Measurements from ENCODE around the gene ADGRB2. TPM values are rescaled to one million over a fixed set of nuclear protein-coding genes. Genes with fewer than 3 reads are reported as not detected.

ADGRB2 gene
- total RNA-seq, 1 experiment from 2014 or later: 10.9 TPM

DNA sequence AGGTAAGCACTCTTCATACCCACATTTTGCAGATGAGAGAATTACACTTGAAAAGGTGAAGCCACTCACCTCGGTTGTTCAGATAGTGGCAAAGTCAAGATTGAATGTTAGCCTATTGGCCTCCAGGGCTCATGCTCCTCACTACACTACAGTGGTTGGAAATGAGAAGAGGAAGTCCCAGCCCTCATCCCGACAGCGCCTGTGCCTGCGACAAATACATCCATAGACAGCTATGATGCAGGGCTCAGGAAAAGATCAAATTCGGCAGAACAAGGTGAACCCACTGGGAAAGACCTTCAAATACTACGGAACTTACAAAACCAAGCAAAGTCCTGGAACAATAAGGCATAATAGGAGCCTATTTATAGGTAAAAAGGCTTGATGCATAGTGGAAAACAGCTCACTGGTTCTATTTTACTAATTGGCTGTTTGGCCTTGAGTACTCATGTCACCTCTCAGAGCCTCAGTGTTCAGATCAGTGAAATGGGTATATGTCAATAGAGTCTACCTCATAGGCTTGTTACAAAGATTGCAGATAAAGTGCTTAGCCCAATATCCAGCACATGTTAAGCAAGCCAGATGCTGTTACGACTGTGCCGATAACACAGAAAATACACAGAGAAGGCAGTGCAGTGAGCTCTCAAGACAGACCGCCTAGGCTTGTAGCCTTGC, 48.2 kb upstream of the ADGRB2 start:
- Histone ChIP-seq H2AFZ (ENCODE audit: low read length) (no peak overlapping the region), H2BK5ac (ENCODE audit: insufficient read length, low read length) (no peak overlapping the region)
- H3K9me3 Mint-ChIP-seq: peaks cover 0 to 6% of the 10 kb centered on the region in 2 experiments; a peak in 2 of 5 replicates

More for the DNA sequence above, 48.2 kb upstream of the ADGRB2 start:
- no peak overlapping the region for H3K9ac ChIP-seq (ENCODE audit: extremely low read depth, insufficient read length, low read length)
- H4K20me1 ChIP-seq (ENCODE audit: control insufficient read depth, insufficient read depth, insufficient read length): no peaks in the 10 kb centered on the region
- no peaks in the 10 kb centered on the region for H3K36me3 Mint-ChIP-seq (ENCODE audit: insufficient read depth in 1 of 3, low read depth in 3 of 3)
- no peak for DNase-seq
- no peak overlapping the region for H3K27ac ChIP-seq (ENCODE audit: insufficient read length, low read depth, low read length)
- H3K4ac ChIP-seq (ENCODE audit: low read depth, low read length): no peak overlapping the region
- no peak overlapping the region for H4K8ac ChIP-seq (replicated peaks; ENCODE audit: insufficient read length, low read depth, low read length)
- no peak overlapping the region for H3K27ac Mint-ChIP-seq
- TF ChIP-seq, protein P1, sequence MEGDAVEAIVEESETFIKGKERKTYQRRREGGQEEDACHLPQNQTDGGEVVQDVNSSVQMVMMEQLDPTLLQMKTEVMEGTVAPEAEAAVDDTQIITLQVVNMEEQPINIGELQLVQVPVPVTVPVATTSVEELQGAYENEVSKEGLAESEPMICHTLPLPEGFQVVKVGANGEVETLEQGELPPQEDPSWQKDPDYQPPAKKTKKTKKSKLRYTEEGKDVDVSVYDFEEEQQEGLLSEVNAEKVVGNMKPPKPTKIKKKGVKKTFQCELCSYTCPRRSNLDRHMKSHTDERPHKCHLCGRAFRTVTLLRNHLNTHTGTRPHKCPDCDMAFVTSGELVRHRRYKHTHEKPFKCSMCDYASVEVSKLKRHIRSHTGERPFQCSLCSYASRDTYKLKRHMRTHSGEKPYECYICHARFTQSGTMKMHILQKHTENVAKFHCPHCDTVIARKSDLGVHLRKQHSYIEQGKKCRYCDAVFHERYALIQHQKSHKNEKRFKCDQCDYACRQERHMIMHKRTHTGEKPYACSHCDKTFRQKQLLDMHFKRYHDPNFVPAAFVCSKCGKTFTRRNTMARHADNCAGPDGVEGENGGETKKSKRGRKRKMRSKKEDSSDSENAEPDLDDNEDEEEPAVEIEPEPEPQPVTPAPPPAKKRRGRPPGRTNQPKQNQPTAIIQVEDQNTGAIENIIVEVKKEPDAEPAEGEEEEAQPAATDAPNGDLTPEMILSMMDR (conservative IDR thresholded peaks at IDR 0.05): no peak
- H3K4me1 ChIP-seq (ENCODE audit: insufficient read depth, low read length): no peaks in the 10 kb centered on the region
- H3K23me2 ChIP-seq (ENCODE audit: insufficient read length, low read depth, low read length, poor library complexity, severe bottlenecking): no peaks in the 10 kb centered on the region
- no peaks in the 10 kb centered on the region; the same call in 1 of the 2 replicates for H3K27me3 Mint-ChIP-seq (ENCODE audit: low read depth)
- peaks cover 8 to 10% of the 10 kb centered on the region in 2 experiments for H3K4me1 Mint-ChIP-seq
- WGBS (ENCODE audit: extremely low coverage, insufficient read length, low lambda C conversion rate): no CpG with 5 or more reads among the region's 9 CpGs
- H3K9me3 ChIP-seq (ENCODE audit: control insufficient read depth, low read depth, low read length): no peaks in the 10 kb centered on the region
- H2BK120ac ChIP-seq (ENCODE audit: low read depth, low read length, poor library complexity, severe bottlenecking): no peak overlapping the region
- no peak overlapping the region for H2BK12ac ChIP-seq (ENCODE audit: insufficient read length, low read depth, low read length)
- H3K56ac ChIP-seq (ENCODE audit: insufficient read length, low read depth, low read length): no peak overlapping the region
- no peak overlapping the region for H3K14ac ChIP-seq (ENCODE audit: insufficient read depth, low read length)
- no peak overlapping the region for H2BK15ac ChIP-seq (ENCODE audit: low read depth, low read length)
- H4K5ac ChIP-seq (ENCODE audit: insufficient read length, low read depth, low read length): no peak overlapping the region
- no peak overlapping the region for H3K4me2 ChIP-seq (ENCODE audit: insufficient read depth, insufficient read length, low read length)
- H3K23ac ChIP-seq (ENCODE audit: insufficient read length, low read depth, low read length): no peak overlapping the region
- no peak overlapping the region for H2BK20ac ChIP-seq (ENCODE audit: low read depth, low read length, poor library complexity, severe bottlenecking)
- H3K27me3 ChIP-seq (ENCODE audit: insufficient read depth, low read length): no peaks in the 10 kb centered on the region
- H4K91ac ChIP-seq (ENCODE audit: insufficient read length, low read depth, low read length): no peak overlapping the region
- no peaks in the 10 kb centered on the region for H3K79me2 ChIP-seq (ENCODE audit: insufficient read depth, low read length)
- H2AK5ac ChIP-seq (ENCODE audit: insufficient read length, low read length): no peak overlapping the region
- H3K18ac ChIP-seq (ENCODE audit: insufficient read length, low read depth, low read length): no peak overlapping the region
- H3K4me3 Mint-ChIP-seq: no peak overlapping the region
- H3K79me1 ChIP-seq (ENCODE audit: insufficient read depth, low read depth, low read length, poor library complexity, severe bottlenecking): no peaks in the 10 kb centered on the region
- H3T11ph ChIP-seq (ENCODE audit: low read length): no peak overlapping the region
